ENCODE results near the gene TSHZ2.
"Not testable (repeated sequence)": the region's sequence is repeated elsewhere in the genome, so short reads cannot be mapped to it uniquely, and the experiment has no call there.

The TSHZ2 gene

DNA sequence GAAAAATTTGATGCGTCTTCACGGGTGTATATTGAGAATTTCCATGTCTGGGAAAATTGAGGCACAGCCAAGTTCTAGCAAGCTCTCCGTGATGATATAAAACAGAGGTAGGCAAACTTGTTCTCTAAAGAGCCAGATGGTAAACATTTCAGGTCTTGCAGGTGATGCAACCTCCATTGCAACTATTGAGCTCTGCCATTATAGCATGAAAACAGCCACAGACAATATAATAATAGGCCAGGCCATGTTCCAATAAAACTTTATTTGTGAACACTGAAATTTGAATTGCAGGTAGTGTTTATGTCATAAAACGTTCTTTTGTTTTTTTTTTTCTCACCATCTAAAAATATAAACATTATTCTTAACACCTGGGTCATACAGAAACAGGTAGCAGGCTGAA lies 453.3 kb downstream of the TSHZ2 start:
- H3K27ac ChIP-seq, result no peak overlapping the region
- TF ChIP-seq, protein P1, sequence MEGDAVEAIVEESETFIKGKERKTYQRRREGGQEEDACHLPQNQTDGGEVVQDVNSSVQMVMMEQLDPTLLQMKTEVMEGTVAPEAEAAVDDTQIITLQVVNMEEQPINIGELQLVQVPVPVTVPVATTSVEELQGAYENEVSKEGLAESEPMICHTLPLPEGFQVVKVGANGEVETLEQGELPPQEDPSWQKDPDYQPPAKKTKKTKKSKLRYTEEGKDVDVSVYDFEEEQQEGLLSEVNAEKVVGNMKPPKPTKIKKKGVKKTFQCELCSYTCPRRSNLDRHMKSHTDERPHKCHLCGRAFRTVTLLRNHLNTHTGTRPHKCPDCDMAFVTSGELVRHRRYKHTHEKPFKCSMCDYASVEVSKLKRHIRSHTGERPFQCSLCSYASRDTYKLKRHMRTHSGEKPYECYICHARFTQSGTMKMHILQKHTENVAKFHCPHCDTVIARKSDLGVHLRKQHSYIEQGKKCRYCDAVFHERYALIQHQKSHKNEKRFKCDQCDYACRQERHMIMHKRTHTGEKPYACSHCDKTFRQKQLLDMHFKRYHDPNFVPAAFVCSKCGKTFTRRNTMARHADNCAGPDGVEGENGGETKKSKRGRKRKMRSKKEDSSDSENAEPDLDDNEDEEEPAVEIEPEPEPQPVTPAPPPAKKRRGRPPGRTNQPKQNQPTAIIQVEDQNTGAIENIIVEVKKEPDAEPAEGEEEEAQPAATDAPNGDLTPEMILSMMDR (IDR thresholded peaks at IDR 0.05), result no peak
- TF ChIP-seq ZFX (IDR thresholded peaks at IDR 0.05; ENCODE audit: borderline replicate concordance), result no peak

DNA sequence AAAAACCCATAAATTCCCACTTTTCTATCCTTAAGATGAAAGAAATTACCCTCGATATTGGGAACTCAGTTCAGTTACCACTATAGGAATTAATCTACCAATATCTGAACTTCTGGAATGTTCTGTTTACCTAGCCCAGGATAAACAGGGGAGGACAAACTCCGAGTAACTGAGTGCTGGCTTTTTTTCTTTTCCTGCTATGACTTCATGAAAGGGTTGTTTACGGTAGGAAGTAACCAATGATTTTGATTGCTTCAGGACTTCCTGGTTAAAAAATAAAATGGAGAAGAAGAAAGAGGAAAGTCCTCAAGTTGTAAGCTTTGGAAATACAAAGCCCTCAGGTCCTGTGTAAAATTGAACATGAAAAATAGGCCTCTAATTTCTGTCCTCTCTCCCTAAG lies 453.8 kb downstream of the TSHZ2 start:
- no peak overlapping the region for H3K27ac ChIP-seq
- TF ChIP-seq, protein P1 (IDR thresholded peaks at IDR 0.05), result no peak
- TF ChIP-seq ZFX (IDR thresholded peaks at IDR 0.05; ENCODE audit: borderline replicate concordance), result no peak

DNA sequence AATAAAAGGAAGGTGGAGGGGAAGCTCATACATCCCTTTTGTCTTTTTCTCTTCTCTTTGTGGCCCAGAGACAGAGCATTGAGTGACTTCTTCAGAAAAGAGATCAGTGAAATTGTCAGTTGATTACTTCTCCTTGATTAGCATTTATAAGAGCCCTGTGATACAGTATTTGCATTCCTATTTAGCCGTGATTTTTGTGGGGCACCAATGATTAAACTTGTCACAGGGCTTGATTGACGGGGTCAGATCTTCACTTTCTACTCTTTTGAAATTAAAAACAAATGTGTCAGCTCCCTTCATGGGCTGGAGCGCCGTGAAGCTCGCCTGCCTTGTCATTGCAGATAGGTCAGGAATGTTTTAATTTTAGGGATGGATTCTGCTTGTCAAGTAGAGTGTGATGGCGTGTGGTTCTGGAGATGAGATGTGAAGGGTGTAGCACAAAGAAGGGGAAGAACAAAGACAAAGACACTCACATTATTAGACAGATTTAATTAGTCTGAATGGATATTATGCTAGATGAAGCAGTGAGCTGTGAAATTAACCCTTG lies 454.7 kb downstream of the TSHZ2 start:
- TF ChIP-seq ZFX (IDR thresholded peaks at IDR 0.05; ENCODE audit: borderline replicate concordance), result no peak
- TF ChIP-seq, protein P1 (IDR thresholded peaks at IDR 0.05), result no peak
- H3K27ac ChIP-seq, result no peak overlapping the region

DNA sequence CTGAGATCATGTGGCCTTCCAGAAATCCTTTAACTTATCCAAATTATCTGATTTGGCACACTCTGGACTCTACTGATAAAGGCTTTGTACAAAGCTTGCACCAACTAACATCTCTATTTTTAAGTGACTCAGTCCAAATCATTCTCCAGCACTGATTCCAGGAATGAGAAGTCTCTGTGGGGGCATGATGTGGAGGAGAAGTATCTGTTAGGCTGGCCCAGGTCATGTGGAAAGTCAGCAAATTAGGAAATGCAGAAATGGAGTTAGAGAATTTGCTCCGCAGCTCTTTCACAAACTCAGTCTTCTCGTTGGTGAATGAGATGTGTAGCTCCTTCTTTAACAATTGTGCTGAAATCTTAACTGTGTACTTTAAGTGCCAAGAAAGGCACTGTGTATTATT lies 455.8 kb downstream of the TSHZ2 start:
- TF ChIP-seq, protein P1 (IDR thresholded peaks at IDR 0.05), result no peak
- TF ChIP-seq ZFX (IDR thresholded peaks at IDR 0.05; ENCODE audit: borderline replicate concordance), result no peak
- H3K27ac ChIP-seq, result no peak overlapping the region

DNA sequence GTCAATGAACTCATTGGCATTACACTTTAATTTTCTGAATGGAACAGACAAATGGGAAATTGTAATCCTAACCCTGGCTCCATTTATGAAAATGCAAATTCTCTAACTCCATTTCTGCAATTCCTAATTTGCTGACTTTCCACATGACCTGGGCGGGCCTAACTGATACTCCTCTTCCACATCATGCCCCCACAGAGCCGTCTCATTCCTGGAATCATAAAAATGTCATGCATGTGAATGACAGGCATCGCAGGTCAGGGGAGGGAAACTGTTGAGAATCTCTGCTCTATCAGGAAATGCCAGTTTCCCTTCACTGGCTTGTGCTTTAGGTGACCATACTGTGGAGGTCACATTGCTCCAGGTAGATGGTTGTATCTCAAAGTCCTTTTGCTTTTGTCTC lies 456.4 kb downstream of the TSHZ2 start:
- no peak for TF ChIP-seq ZFX (IDR thresholded peaks at IDR 0.05; ENCODE audit: borderline replicate concordance)
- TF ChIP-seq, protein P1 (IDR thresholded peaks at IDR 0.05), result no peak
- no peak overlapping the region for H3K27ac ChIP-seq

DNA sequence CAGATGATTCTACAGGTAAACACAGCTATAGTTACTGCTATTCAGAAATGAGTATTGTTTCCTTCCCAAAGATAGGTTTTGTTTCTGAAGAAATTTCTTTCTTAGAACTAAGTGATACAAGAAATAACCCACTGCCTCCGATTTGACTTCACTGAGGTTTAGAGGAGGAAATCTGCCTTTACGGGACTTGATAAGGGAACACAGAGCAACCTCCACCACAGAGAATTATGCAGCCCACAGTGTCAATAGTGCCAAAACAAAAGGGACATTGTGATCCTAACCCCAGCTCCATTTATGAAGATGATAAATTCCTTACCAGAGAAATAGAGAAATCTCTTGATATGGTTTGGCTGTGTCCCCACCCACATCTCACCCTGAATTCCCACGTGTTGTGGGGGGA lies 456.8 kb downstream of the TSHZ2 start:
- no peak for TF ChIP-seq ZFX (IDR thresholded peaks at IDR 0.05; ENCODE audit: borderline replicate concordance)
- TF ChIP-seq, protein P1 (IDR thresholded peaks at IDR 0.05), result no peak
- no peak overlapping the region for H3K27ac ChIP-seq

DNA sequence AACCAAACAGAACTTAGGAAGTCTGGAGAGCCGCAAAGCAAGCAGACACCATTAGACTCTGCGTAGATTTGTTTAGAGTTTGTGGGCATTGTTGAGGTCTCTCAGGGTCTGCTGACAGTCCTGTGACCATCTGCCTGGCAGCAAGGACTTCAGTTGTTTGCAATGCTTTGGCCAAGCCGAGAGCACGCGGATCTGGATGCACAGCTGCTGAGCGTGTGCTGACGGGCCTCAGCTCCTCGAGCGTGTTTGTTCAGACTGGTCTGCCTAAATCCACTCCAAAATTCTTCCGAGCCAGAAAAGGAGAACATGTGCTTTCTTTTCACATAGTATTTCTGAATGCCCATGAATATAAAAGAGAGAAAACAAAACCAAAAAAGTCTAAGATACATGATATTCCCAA lies 462.5 kb downstream of the TSHZ2 start:
- no peak for TF ChIP-seq ZFX (IDR thresholded peaks at IDR 0.05; ENCODE audit: borderline replicate concordance)
- TF ChIP-seq, protein P1 (IDR thresholded peaks at IDR 0.05), result no peak
- H3K27ac ChIP-seq, result no peak overlapping the region

DNA sequence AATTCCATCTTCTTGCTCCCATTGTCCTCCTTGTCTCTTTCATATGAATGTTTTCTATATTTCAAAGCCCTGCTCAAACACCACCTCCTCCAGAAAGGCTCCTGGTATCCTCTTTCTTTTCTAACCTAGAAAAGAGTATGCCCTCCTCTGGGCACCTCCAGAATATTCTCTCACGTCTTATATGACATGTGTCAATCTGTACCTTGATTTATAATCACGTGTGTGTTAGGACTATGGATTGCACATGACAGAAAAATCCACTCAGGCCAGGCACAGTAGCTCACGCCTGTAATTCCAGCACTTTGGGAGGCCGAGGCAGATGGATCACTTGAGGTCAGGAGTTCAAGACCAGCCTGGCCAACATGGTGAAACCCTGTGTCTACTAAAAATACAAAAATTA lies 464.8 kb downstream of the TSHZ2 start:
- not testable (repeated sequence) for H3K27ac ChIP-seq
